Endothelial cell of umbilical vein (primary cell): ENCODE data around the gene FBXW9.
"Not testable (repeated sequence)": the region's sequence is repeated elsewhere in the genome, so short reads cannot be mapped to it uniquely, and the experiment has no call there.

Source experiments
- EZH2 ChIP-seq: IDR thresholded peaks from 2 replicates; pipeline ENCODE4 v1.6.1; 2012; ENCODE audit warnings: borderline replicate concordance, low read depth, mild to moderate bottlenecking, moderate library complexity, low read length, inconsistent platforms; ENCODE audit not compliant: severe bottlenecking
- FOS ChIP-seq: IDR thresholded peaks from 2 replicates; pipeline ENCODE4 v1.6.1; 2011; ENCODE audit warnings: mild to moderate bottlenecking, low read length, moderate library complexity, borderline replicate concordance; ENCODE audit not compliant: insufficient read depth
- MYC ChIP-seq: IDR thresholded peaks from one replicate; pipeline ENCODE4 v1.6.1; 2011; ENCODE audit warnings: mild to moderate bottlenecking, low read depth, low read length
- POLR2A ChIP-seq: IDR thresholded peaks from 2 replicates; pipeline ENCODE4 v1.6.1; 2012; ENCODE audit warnings: low read depth, mild to moderate bottlenecking, control low read depth, low read length
- POLR2AphosphoS5 ChIP-seq: IDR thresholded peaks from 2 replicates; pipeline ENCODE4 v1.6.1; 2012; ENCODE audit warnings: low read depth, mild to moderate bottlenecking, control low read depth, low read length, moderate library complexity; ENCODE audit not compliant: insufficient read depth
- TF ChIP-seq, protein P1 (sequence below): IDR thresholded peaks from 2 replicates; pipeline ENCODE4 v1.6.1; 2011; ENCODE audit not compliant: insufficient read depth, insufficient read length
- TF ChIP-seq, protein P2 (sequence below), 2 donors: IDR thresholded peaks; 1 replicate in 1 of 2; 2 replicates in 1 of 2; pipeline ENCODE4 v1.5.1; 2011; ENCODE audit warnings: low read length in 2 of 2, mild to moderate bottlenecking in 2 of 2, moderate library complexity in 2 of 2, control low read depth in 1 of 2, inconsistent platforms in 1 of 2, low read depth in 1 of 2; ENCODE audit not compliant: insufficient read depth in 1 of 2; ENCODE audit errors: extremely low read depth in 1 of 2

DNA sequence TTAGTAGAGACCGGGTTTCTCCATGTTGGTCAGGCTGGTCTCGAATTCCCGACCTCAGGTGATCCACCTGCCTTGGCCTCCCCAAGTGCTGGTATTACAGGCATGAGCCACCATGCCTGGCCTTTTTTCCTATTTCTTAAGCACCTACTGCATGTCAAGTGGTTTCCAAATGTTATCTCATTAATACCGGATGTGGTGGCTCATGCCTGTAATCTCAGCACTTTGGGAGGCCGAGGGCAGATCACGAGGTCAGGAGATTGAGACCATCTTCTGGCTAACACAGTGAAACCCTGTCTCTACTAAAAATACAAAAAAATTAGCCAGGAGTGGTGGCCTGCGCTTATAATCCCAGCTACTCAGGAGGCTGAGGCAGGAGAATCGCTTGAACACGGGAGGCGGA lies 29.2 kb upstream of the FBXW9 start:
- TF ChIP-seq POLR2A, POLR2AphosphoS5, EZH2, MYC, FOS: not testable (repeated sequence)
- TF ChIP-seq, protein P1, sequence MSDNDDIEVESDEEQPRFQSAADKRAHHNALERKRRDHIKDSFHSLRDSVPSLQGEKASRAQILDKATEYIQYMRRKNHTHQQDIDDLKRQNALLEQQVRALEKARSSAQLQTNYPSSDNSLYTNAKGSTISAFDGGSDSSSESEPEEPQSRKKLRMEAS: not testable (repeated sequence)
- TF ChIP-seq, protein P2, sequence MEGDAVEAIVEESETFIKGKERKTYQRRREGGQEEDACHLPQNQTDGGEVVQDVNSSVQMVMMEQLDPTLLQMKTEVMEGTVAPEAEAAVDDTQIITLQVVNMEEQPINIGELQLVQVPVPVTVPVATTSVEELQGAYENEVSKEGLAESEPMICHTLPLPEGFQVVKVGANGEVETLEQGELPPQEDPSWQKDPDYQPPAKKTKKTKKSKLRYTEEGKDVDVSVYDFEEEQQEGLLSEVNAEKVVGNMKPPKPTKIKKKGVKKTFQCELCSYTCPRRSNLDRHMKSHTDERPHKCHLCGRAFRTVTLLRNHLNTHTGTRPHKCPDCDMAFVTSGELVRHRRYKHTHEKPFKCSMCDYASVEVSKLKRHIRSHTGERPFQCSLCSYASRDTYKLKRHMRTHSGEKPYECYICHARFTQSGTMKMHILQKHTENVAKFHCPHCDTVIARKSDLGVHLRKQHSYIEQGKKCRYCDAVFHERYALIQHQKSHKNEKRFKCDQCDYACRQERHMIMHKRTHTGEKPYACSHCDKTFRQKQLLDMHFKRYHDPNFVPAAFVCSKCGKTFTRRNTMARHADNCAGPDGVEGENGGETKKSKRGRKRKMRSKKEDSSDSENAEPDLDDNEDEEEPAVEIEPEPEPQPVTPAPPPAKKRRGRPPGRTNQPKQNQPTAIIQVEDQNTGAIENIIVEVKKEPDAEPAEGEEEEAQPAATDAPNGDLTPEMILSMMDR (IDR thresholded peaks at IDR 0.05; ENCODE audit: extremely low read depth in 1 of 2, insufficient read depth in 1 of 2, low read depth in 1 of 2, low read length in 2 of 2): not testable (repeated sequence)
